ENCODE data around the gene OR52E5.

Gene OR52E5

GRCh38 chr11:5892908-5893307 lies at the start of gene OR52E5:
TSS of gene OR52E5 (plus strand) at chr11:5893208. CDS start at chr11:5900777, 7,569 bp downstream.
- no peak for DNase-seq (ENCODE audit: low read depth in 3 of 3, low spot score in 1 of 3)

DNA sequence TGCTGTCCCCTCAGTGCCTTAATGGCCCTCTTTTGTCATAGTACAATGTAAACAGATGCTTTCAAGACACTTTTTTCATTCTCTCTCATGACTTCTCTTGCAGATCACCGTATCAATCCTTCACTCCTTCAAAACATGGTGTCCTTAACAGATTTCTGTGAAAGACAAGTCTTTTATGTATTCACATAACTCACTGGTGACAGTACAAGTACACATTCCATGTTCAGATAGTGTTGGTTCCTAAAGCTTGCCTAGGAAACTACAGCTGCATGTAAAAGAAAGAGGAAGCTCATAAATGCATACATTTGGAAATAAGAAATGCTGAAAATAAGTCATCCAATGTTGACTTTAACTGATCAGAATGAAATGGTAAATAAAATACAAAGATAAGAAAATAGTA lies 46.3 kb upstream of the OR52E5 start:
- no peak for DNase-seq (ENCODE audit: low read depth in 3 of 3, low spot score in 1 of 3)

DNA sequence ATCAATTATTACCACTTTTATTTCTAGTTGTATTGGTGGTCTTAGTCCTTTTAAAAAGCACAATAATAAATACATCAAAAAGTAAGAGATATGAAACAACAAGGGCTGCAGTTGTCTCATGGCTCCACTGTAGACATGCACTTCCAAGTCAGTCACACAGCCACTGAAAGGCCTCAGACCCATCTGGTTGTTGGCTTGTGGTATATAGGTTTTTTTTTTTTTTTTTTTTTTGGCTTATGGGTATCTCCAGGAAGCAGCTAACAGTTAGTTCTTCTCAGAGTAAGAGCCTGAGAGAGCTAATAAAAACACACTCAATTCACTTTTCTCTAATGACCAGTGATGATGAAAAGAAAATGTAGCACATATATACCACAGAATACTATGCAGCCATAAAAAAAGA lies 45.3 kb upstream of the OR52E5 start:
- no peak for DNase-seq (ENCODE audit: low read depth in 3 of 3, low spot score in 1 of 3)

GRCh38 chr11:5851002-5851401 lies 42.0 kb upstream of the OR52E5 start:
- no peak for DNase-seq (ENCODE audit: low read depth in 3 of 3, low spot score in 1 of 3)

DNA sequence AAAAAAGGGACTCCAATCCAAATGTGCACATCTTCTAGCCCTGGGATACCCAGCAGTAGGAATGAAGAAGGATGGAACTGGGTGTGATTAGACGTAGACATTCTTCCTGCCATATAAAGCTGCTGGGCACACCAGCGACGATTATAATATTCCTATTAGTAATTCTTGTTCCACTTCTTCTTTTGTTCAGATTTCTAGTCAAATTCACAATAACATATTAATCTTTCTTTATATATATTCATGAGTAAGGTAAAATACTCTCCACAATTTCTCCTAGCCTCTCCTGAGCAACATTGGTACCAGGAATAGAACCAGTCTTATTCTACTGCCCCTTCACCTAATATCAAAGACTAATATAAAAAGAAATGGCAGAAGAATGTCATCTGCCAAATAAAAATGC lies 35.4 kb upstream of the OR52E5 start, which contains the start of gene OR52E8:
Gene OR52E8, minus strand, starts transcription at position 101 of the 400 bp plus-strand sequence. Its CDS starts 0 bp downstream, at position 101.
- no peak for DNase-seq (ENCODE audit: low read depth in 3 of 3, low spot score in 1 of 3)

DNA sequence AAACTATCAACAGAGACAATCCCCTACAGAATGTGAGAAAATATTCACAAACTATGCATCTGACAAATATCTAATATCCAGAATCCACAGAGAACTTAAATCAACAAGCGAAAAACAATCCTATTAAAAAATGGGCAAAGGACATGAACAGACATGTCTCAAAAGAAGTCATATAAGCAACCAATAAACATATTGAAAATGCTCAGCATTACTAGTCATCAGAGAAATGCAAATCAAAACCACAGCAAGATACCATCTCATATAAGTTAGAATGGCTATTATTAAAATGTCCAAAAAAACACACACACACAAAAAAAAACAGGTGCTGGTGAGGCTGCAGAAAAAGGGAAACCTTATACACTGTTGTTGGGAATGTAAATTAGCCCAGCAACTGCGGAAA lies 27.2 kb upstream of the OR52E5 start:
- no peak for DNase-seq (ENCODE audit: low read depth in 3 of 3, low spot score in 1 of 3)

- DNase-seq (ENCODE audit: low read depth in 3 of 3, low spot score in 1 of 3) = no peak
These were observed 14.4 kb upstream of the OR52E5 start for GRCh38 chr11:5878564-5878963.

DNA sequence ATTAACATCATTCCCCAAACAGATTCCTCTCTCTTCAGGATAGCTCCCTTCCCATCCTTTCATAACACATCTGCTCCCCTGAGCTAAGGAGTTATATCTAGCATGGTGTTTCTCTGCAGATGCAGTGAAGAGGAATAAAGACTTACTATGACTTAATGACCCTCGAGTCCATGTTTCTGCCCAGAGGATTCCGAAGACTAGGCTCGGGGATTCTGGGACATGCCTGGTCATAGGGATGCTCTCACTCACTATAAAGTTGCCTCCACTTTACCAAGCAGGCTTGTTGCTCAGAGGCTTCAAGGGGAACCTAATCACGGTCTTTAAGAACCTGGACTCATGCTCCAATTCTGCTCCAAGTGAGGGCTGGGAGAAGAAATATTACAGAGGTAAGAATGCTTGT lies 12.7 kb upstream of the OR52E5 start, which contains the start of gene OR52E4:
Gene OR52E4, plus strand, starts transcription at position 301 of the 400 bp plus-strand sequence. CDS start 3,664 bp downstream, outside the sequence.
- DNase-seq (ENCODE audit: low read depth in 3 of 3, low spot score in 1 of 3) = no peak

DNA sequence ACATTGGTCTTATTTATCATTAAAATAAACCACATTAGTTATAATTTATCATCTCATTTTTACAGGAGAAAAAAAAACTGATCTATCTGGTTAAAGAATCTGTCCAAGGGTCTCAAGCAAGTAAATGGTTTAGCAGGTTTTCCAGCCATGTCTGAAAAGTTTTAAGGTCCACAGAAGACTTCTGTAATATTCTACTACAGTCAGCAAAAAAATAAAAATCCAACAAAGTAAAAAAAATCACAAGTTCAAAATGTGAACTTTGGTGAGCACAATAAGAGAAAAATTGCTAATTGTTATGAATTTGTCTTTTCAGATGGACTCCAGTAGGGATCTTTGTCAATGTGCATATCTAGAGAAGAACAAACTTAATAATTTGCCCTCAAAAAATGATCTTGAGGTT lies 11.3 kb upstream of the OR52E5 start:
- DNase-seq (ENCODE audit: low read depth in 3 of 3, low spot score in 1 of 3) = no peak

DNA sequence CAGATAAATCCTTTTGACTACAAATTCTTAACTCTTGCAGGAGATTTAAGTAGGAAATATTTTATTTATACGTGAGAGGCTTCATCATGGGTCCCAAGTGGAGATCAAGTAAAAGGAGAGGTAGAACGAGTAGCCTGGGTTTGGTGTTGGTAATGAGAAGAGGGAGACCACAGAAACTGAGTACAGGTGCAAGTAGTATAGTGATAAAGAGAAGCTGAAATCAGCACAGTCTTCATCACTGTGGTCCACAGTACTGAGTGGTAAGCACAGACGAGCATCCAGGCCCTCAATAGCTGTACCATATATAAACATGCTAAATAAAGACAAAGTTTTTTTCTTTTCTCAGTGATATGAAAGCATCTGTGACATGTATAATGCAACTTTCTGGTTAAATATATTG lies 5.8 kb upstream of the OR52E5 start:
- DNase-seq (ENCODE audit: low read depth in 3 of 3, low spot score in 1 of 3) = no peak

GRCh38 chr11:5887661-5888060 lies 5.3 kb upstream of the OR52E5 start:
- no peak for DNase-seq (ENCODE audit: low read depth in 3 of 3, low spot score in 1 of 3)

DNA sequence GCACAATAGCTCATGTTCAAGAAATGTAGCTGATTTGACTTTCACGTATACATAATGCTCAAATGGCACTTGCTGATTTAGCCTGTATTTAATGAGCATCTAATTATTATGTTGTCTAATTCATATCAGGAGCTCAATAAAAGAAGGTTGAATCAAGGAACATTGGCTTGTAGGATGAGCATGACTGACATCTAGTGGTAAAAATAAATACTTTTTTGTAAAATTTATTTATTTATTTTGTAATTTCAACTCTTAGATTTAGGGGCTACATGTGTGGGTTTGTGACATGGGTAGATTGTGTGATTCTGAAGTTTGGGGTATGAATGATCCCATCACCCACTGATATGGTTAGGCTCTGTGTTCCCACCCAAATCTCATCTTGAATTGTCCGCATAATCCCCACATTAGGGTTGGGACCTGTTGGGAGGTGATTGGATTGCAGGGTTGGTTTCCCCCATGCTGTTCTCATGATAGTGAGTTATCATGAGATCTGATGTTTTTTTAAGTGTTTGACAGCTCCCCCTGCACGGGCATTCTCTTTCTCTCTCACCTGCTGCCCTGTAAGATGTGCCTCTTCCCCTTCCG lies 1.7 kb upstream of the OR52E5 start:
- DNase-seq (ENCODE audit: low read depth in 3 of 3, low spot score in 1 of 3) = no peak

DNA sequence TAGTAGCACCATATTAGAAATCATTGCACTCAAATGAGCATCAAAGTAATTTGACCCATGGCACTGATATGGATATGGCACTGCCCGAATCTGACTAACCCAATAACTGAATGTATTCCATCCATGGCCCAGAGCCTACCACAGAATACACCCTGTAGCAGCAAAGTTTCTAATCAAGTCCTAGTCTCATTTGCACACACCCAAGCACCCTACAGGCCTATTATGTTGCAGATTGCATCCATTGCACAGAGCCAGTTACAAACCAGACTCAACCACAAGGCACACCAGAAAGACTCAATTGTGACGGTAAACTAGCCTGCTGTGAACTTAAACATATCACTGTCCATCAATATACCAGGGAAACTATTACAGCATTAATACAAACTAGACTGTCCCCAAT lies 6.5 kb downstream of the OR52E5 start:
- no peak for DNase-seq (ENCODE audit: low read depth in 3 of 3, low spot score in 1 of 3)

GRCh38 chr11:5910540-5910939 lies 17.5 kb downstream of the OR52E5 start:
- DNase-seq (ENCODE audit: low read depth in 3 of 3, low spot score in 1 of 3) = no peak

- no peak for DNase-seq (ENCODE audit: low read depth in 3 of 3, low spot score in 1 of 3)
These were observed 29.9 kb downstream of the OR52E5 start for GRCh38 chr11:5922749-5923426.

DNA sequence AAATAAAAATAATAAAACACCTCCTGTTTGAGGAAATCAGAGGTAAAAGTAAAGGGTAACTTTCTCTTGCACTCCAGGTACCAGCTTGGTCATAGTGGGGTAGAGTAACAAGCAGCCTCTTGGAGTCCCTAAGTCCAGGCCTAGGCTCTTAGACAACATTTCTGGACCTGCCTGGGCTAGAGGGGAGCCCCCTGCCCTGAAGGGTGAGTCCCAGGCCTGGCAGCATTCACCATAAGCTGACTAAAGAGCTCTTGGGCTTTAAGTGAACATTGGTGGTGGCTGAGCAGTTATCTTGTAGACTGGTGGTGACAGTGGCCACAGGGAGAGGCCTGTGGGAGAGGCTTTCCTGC lies 30.4 kb downstream of the OR52E5 start:
- DNase-seq (ENCODE audit: low read depth in 3 of 3, low spot score in 1 of 3) = no peak

- DNase-seq (ENCODE audit: low read depth in 3 of 3, low spot score in 1 of 3) = no peak
These were observed 30.8 kb downstream of the OR52E5 start for GRCh38 chr11:5923794-5924193.

GRCh38 chr11:5928271-5928670 lies 35.3 kb downstream of the OR52E5 start:
- DNase-seq (ENCODE audit: low read depth in 3 of 3, low spot score in 1 of 3) = no peak

- no peak for DNase-seq (ENCODE audit: low read depth in 3 of 3, low spot score in 1 of 3)
These were observed 35.8 kb downstream of the OR52E5 start for GRCh38 chr11:5928811-5929210.

DNA sequence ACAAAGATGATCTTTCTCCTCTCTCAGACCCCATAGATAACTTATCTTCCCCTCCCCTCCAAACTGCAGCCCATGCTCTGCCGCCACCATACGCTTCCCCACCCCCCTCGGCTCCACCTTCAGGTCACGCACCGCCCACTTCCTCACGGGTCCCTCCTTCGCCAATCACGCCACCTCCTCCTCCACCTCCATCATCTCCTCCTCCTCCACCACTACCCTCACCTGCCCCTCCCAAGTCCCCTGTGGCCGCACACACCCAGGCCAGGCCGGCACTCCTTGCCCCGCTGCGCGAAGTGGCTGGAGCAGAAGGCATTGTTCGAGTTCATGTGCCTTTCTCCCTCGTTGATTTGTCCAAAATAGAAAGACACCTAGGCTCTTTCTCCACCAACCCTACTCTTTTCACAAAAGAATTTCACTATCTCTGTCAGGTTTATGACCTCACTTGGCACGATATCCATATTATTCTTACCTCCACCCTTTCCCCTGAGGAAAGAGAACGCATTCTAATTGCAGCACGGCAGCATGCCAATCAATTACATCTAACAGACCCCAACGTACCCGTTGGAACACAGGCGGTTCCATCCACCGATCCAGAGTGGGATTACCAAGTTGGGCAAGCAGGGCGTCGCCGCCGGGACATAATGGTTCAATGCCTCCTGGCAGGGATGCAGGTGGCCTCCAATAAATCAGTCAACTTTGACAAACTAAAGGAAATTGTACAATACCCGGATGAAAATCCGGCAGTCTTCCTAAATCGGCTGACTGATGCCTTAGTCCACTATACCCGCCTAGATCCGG lies 36.8 kb downstream of the OR52E5 start:
- DNase-seq (ENCODE audit: low read depth in 3 of 3, low spot score in 1 of 3) = no peak

GRCh38 chr11:5930614-5931013 lies 37.6 kb downstream of the OR52E5 start:
- DNase-seq (ENCODE audit: low read depth in 3 of 3, low spot score in 1 of 3) = no peak

DNA sequence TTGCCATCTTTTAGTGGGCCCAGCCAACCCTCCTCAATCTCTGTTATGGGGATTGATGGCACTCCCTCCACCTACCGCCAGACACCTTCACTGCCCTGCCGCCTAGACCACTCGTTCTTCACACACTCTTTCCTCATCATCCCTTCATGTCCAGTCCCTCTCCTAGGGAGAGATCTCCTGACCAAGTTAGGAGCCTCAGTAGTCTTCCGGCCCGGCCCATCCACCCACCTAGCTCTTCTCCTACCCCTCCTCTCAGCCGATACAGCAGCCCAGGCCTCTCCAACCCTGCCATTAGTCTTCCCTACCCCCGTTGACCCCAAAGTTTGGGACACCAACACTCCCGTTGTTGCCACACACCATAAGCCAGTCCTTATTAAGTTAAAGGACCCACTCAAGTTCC lies 38.1 kb downstream of the OR52E5 start:
- no peak for DNase-seq (ENCODE audit: low read depth in 3 of 3, low spot score in 1 of 3)

All from stimulated activated CD4-positive, alpha-beta T cell treated with anti-CD3 and anti-CD28 coated beads, TNF-alpha, amount 100 ng/mL, for 1 hour (primary cell).